ACC112 (cell line): ENCODE results near the gene COL4A3.

Source experiments
- H2AFZ ChIP-seq: fragments of 200-600 bp; sonication (generic); one replicate; pipeline ENCODE4 v1.6.0; 2017; ENCODE audit warnings: antibody characterized with exemption, low read length; ENCODE audit not compliant: unreplicated experiment
- H3K27ac ChIP-seq: fragments of 200-600 bp; sonication (generic); 2 replicates; pipeline ENCODE4 v1.5.1; 2014; ENCODE audit warnings: low read depth, mild to moderate bottlenecking, antibody characterized with exemption, low read length, moderate library complexity
- H3K27me3 ChIP-seq: fragments of 200-600 bp; sonication (generic); 2 replicates; pipeline ENCODE4 v1.6.1; 2014; ENCODE audit warnings: mild to moderate bottlenecking, antibody characterized with exemption, low read length, moderate library complexity, mixed read lengths; ENCODE audit not compliant: insufficient read depth
- H3K36me3 ChIP-seq: fragments of 200-600 bp; sonication (generic); 2 replicates; pipeline ENCODE4 v1.6.1; 2016; ENCODE audit warnings: mild to moderate bottlenecking, antibody characterized with exemption, low read length, moderate library complexity, mixed read lengths; ENCODE audit not compliant: insufficient read depth
- H3K4me1 ChIP-seq: fragments of 200-600 bp; sonication (generic); one replicate; pipeline ENCODE4 v1.6.1; 2016; ENCODE audit warnings: low read length, mixed read lengths; ENCODE audit not compliant: insufficient read depth, unreplicated experiment, control insufficient read depth
- H3K4me3 ChIP-seq: fragments of 200-600 bp; sonication (generic); 2 replicates; pipeline ENCODE4 v1.5.1; 2014; ENCODE audit warnings: mild to moderate bottlenecking, low read depth, low read length
- H3K79me2 ChIP-seq: fragments of 200-600 bp; sonication (generic); one replicate; pipeline ENCODE4 v1.6.0; 2016; ENCODE audit warnings: low read length; ENCODE audit not compliant: control insufficient read depth, unreplicated experiment, insufficient read depth

Gene COL4A3

DNA sequence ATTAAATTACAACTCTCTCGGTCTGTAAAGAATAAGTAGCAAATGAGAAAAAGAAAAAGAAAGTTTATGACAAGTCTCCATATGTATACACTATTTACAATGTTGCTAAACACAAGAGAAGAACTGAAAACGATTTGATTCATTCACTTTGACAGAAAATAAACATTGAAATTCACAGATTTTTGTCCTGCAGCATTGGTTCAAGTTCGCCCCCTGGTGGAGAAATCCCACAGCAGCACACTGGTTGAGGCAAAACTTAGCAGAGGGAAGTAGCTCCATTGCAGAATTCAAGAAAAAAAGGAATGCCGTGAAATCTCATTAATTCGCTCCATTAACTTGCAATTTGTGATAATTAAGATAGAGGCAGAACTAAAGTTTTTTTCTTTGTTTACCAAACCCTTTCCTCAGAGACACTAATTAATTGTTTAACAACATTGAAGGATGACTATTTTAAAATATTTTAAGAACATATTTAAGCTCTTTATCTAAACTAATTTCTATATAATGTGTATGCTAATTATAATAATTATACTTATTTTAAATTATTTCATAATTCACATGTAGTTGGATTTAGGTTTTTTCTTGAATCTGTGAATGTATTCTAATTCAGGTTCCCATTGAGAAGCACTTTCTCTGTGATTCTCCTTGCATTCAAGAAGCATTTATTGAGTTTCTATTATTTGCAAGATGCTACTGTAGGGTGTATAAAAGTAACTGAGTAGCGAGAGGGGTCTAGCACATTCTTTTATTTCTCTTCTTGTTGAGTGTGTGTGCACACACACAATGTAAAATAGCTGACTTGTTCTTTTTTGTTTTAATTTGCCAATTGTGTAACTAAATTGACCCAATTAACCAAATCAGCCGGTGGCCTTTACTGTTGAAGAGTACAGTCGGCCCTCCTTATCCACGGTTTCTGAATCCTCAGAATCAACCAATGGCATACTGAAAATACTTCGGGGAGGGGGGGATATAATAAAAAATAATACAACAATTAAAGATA, 74.1 kb downstream of the COL4A3 start:
- no peak overlapping the region for H2AFZ ChIP-seq
- H3K4me1 ChIP-seq, result no peaks in the 10 kb centered on the region
- H3K36me3 ChIP-seq, result no peaks in the 10 kb centered on the region
- no peak overlapping the region for H3K27ac ChIP-seq
- H3K27me3 ChIP-seq, result no peaks in the 10 kb centered on the region
- H3K4me3 ChIP-seq, result no peak overlapping the region
- no peaks in the 10 kb centered on the region for H3K79me2 ChIP-seq

DNA sequence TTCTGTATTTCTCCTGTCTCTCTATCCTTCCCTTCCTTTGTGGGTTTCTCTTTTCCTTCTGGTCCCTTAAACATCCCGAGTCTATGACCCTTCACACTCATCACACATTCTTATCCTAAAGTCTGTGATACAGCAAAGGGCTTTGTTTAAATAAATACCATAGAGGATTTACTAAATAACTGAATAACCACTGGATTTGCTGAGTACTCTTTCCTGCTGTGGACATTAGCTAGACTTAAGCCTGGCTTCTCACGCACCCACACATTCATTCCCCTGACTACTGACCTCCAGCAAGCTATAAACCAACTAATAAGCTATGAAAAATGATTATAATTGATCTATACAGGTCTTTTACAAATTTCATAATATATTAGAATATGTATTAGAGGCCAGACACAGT, 76.6 kb downstream of the COL4A3 start:
- Histone ChIP-seq H3K4me3 (no peak overlapping the region), H3K27ac (no peak overlapping the region), H3K27me3 (no peaks in the 10 kb centered on the region), H3K79me2 (no peaks in the 10 kb centered on the region), H3K36me3 (no peaks in the 10 kb centered on the region), H3K4me1 (no peaks in the 10 kb centered on the region), H2AFZ (no peak overlapping the region)

DNA sequence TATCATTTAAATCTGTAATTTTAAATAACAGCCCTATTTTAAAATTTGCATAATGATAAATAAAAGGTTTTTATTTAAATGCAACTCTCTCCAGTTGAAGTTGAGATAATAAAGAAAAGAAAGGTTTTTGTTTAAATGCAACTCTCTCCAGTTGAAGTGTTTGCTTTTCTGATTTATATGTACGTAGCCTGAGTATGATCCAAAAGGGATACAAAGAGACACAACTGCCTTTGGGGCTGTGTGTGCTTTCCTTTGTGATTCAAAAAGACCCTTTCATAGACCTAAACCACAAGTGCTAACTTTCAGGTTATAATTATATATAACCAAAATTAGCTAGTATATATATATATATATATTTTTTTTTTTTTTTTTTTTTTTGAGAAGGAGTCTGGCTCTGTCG, 84.5 kb downstream of the COL4A3 start:
- H3K27me3 ChIP-seq, result no peaks in the 10 kb centered on the region
- H3K27ac ChIP-seq, result no peak overlapping the region
- no peak overlapping the region for H3K4me3 ChIP-seq
- no peaks in the 10 kb centered on the region for H3K4me1 ChIP-seq
- H3K36me3 ChIP-seq, result no peaks in the 10 kb centered on the region
- no peak overlapping the region for H2AFZ ChIP-seq
- H3K79me2 ChIP-seq, result no peaks in the 10 kb centered on the region

DNA sequence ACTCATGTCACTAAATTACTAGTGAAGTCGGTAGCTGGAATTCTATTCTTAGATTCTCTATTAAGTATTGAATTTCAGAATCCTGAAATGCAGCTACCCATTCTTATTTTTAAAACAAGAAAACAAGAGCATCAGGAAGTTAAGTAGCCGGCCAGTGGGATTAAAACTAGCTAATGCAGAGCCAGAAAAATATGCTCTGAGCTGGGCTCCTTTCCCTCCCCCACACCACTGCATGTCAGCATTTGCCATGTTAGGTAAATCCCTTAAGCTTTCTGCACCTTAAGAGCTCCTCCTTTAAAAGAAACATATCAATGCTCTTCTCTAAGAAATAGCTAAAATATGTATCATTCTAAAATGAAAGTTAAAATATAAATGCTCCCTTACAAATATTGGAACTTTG, 88.4 kb downstream of the COL4A3 start:
- Histone ChIP-seq H3K36me3 (no peaks in the 10 kb centered on the region), H2AFZ (no peak overlapping the region), H3K27me3 (no peaks in the 10 kb centered on the region), H3K4me1 (no peaks in the 10 kb centered on the region), H3K79me2 (no peaks in the 10 kb centered on the region), H3K4me3 (no peak overlapping the region), H3K27ac (no peak overlapping the region)

DNA sequence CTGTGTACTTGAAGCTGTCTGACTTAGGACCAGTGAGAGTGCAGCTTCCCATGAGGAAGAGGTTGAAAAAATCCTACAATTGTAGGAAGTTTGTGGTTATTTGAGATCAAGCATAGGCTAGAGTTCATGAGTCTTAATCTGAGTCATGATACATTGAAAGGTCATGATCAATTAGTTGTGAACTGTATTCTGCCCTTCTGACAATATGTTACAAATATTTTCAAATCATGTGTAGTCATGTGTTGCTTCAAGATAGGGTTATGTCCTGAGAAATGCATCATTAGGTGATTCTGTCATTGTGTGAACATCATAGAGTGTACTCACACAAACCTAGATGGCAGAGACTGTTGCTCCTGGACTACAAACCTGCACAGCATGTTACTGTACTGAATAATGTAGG, 92.2 kb downstream of the COL4A3 start:
- Histone ChIP-seq H3K4me1 (no peaks in the 10 kb centered on the region), H3K27ac (no peak overlapping the region), H2AFZ (no peak overlapping the region), H3K4me3 (no peak overlapping the region), H3K36me3 (no peaks in the 10 kb centered on the region), H3K27me3 (no peaks in the 10 kb centered on the region), H3K79me2 (no peaks in the 10 kb centered on the region)

DNA sequence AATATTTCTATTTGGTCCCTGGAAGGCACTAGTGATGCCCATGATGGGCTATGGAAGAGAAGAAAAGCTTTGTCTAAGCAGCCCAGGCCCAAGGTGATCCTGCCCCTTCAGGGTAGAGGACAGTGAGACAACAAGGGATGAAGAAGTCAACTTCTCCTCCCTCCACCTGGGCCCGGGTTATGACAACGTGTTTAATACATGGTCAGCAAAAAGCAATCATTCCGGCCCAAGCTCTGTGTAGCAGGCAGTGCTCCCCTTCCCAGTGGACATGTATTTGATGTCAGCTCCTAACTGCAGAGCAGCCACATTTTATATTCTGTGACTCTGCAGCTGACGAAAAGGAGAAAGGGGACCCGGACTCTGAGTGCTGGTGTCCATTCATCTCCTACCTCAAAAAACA, 93.4 kb downstream of the COL4A3 start:
- Histone ChIP-seq H3K4me1 (no peaks in the 10 kb centered on the region), H3K79me2 (no peaks in the 10 kb centered on the region), H3K36me3 (no peaks in the 10 kb centered on the region), H2AFZ (no peak overlapping the region), H3K27ac (no peak overlapping the region), H3K4me3 (no peak overlapping the region), H3K27me3 (no peaks in the 10 kb centered on the region)

DNA sequence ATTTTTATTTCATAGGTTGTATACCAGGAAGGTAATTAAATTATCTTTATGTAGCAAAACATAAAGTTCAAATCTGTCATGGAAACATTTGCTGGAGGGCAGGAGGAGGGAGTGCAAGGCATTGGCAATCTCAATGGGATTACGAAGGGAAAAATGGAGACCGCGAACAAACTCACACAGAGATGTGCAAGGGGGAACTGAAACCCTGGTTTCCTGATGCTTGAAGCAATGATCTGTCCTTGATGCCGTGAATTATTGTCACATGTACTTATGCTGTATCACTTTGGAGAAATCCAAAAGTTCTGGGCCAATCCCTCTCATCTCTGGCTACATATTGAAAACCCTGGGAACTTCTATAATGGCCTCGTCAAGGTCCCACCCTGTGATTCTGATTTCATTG, 95.6 kb downstream of the COL4A3 start:
- Histone ChIP-seq H2AFZ (no peak overlapping the region), H3K4me3 (no peak overlapping the region), H3K4me1 (no peaks in the 10 kb centered on the region), H3K36me3 (no peaks in the 10 kb centered on the region), H3K27me3 (no peaks in the 10 kb centered on the region), H3K79me2 (no peaks in the 10 kb centered on the region), H3K27ac (no peak overlapping the region)

DNA sequence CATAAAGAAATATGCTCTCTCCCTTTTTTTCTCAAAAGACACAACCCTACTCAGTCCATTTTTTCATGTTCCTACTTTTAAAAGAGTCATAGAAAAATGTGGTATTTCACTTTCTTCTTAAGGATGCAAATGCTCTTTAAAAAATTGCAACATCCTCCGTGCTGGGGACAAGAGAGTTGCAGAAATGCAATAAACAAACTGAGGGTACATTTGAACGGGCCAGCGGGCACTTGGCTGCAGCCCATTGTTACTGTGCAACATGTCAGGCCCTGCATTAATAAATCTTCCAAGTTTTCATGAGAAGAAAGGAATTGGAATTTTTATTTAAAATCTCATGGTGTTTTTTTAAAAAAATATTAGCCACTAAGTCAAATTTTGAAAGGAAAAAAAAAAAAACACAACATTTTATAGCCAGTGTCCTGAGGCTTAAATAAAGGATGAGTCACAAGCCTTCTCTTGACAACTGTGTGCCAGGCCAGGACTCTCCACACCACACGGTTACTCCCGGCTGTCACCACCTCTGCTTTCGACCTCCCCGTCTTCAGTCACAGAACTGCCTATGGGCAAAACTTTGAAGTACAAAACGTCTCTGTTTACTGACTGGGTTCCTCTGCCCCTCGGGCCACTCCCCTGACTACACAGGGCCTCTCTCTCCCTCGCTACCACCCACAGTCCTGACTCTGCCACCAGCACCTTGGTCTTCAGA, 103.1 kb downstream of the COL4A3 start:
- Histone ChIP-seq H2AFZ (no peak overlapping the region), H3K27ac (no peak overlapping the region), H3K36me3 (no peaks in the 10 kb centered on the region), H3K4me1 (no peaks in the 10 kb centered on the region), H3K79me2 (no peaks in the 10 kb centered on the region), H3K27me3 (no peaks in the 10 kb centered on the region), H3K4me3 (no peak overlapping the region)

DNA sequence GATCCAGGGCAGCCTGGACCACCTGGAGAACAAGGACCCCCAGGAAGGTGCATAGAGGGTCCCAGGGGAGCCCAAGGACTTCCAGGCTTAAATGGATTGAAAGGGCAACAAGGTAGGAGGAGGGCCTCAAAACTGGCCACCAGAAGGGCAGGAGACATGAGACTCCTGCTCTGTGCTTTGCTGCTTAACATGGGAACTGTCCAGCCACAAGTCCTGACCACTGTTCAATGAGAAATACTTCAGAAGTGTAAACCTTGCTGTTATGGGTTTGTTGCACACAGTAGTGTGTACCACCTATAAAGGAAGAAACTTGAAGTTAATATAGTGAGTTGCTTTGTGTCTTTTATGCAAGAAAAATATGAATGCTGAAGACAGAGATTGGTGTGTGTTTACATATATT, 116.5 kb downstream of the COL4A3 start:
- Histone ChIP-seq H3K79me2 (no peaks in the 10 kb centered on the region), H2AFZ (no peak overlapping the region), H3K4me3 (no peak overlapping the region), H3K27ac (no peak overlapping the region), H3K36me3 (no peaks in the 10 kb centered on the region), H3K4me1 (no peaks in the 10 kb centered on the region), H3K27me3 (no peaks in the 10 kb centered on the region)

DNA sequence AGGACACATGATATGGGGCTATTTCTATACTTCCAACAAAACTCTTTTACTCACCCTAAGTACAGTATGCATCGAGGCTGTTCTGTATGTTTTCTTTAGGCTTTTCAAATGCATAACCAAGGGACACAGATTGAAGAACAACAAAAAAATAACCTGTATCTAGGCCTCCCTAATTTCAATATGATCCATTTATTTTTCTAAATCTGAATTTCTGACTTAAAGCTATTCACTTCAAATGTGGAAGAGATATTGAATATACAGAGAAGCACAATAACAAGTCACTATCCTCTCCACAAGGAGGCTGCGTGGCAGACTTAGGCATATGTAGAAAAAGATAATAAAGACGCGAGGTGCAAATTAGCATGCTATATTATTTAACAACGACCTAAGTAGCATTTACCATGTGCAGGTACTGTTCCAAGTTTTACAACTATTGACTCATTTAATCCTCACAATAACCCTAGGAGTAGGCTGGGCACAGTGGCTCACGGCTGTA, 121.4 kb downstream of the COL4A3 start:
- H3K4me1 ChIP-seq, result no peaks in the 10 kb centered on the region
- H2AFZ ChIP-seq, result no peak overlapping the region
- no peaks in the 10 kb centered on the region for H3K36me3 ChIP-seq
- no peak overlapping the region for H3K27ac ChIP-seq
- no peaks in the 10 kb centered on the region for H3K27me3 ChIP-seq
- H3K4me3 ChIP-seq, result no peak overlapping the region
- H3K79me2 ChIP-seq, result no peaks in the 10 kb centered on the region
